A673 (cell line): Measurements from ENCODE around the gene GIMAP8.

Experiments used
- CTCF ChIP-seq: fragments of 300-800, 200-600 bp; sonication (generic); conservative IDR thresholded peaks from 2 replicates; pipeline ENCODE4 v1.5.1; 2017; ENCODE audit warnings: low read depth, mild to moderate bottlenecking, antibody characterized with exemption, low read length, moderate library complexity, mixed read lengths
- EZH2 ChIP-seq: fragments of 200-600 bp; sonication (generic); IDR thresholded peaks from 2 replicates; pipeline ENCODE4 v1.6.1; 2017; ENCODE audit warnings: borderline replicate concordance, low read depth, mild to moderate bottlenecking, mixed read lengths, antibody characterized with exemption, low read length; ENCODE audit not compliant: poor library complexity, severe bottlenecking

GRCh38 chr7:150430465-150431085, 19.9 kb upstream of the GIMAP8 start:
- no peak for TF ChIP-seq CTCF
- no peak for TF ChIP-seq EZH2
